ENCODE measurements around the gene GAS2. TPM values are rescaled to one million over a fixed set of nuclear protein-coding genes. Genes with fewer than 3 reads are reported as not detected.

GAS2 gene
- total RNA-seq, 1 donor: 0.90 TPM

DNA sequence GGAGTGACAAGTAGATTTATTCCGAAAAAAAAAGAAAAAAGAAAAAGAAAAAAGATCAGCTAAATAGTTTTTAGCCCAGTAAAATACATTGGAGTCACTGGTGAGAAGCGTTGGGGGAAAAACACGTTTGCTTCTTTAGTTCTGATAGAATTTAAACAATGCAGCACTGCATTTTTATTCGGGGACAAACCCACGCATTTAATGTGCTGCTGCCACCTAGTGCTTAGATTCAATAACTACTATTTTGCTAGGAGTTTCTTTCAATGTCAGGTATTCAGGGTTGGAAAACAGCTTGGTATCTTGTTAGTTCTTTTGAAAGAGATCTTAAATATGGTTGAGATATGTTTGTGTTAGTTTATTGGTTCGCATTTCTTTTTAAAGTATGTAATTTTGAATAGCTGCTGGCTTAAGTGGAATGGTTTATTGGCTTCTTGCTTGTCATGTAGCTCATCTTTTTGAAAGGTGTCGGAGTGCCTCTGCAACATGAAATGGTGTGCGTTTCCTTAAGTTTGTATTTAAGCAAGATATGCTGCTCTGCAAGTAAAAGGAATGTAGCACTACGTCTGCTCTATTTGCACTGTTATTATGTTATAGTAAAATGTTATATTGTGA is 121.2 kb downstream of the GAS2 start:
- peak; percentile 76 for DNase-seq (ENCODE audit: low read depth)
- H3K4me3 ChIP-seq (ENCODE audit: low read depth, low read length): no peak overlapping the region
- TF ChIP-seq, protein P1, sequence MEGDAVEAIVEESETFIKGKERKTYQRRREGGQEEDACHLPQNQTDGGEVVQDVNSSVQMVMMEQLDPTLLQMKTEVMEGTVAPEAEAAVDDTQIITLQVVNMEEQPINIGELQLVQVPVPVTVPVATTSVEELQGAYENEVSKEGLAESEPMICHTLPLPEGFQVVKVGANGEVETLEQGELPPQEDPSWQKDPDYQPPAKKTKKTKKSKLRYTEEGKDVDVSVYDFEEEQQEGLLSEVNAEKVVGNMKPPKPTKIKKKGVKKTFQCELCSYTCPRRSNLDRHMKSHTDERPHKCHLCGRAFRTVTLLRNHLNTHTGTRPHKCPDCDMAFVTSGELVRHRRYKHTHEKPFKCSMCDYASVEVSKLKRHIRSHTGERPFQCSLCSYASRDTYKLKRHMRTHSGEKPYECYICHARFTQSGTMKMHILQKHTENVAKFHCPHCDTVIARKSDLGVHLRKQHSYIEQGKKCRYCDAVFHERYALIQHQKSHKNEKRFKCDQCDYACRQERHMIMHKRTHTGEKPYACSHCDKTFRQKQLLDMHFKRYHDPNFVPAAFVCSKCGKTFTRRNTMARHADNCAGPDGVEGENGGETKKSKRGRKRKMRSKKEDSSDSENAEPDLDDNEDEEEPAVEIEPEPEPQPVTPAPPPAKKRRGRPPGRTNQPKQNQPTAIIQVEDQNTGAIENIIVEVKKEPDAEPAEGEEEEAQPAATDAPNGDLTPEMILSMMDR (IDR thresholded peaks at IDR 0.05; ENCODE audit: insufficient read depth, low read length): peak; percentile 70

DNA sequence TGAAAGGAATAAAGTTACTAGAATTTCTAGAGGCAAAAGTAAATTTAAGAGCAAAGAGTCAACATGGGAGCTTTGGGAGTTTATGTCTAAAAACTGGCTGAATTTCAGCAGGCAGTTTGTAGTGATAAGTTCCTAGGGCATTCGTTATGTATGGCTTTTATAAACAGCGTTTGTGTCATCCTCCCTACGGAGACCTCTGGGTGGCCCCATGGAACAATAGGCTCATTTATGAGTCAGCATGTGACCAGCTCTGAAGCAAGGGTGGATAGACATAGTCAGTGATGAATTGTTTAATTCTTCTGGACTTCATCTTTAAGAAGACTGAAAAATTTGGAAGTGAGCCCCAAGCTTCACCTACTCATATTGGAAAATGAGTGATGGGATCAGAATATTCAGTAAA is 126.1 kb downstream of the GAS2 start:
- TF ChIP-seq, protein P1 (IDR thresholded peaks at IDR 0.05; ENCODE audit: insufficient read depth, low read length): no peak
- H3K4me3 ChIP-seq (ENCODE audit: low read depth, low read length): no peak overlapping the region
- DNase-seq (ENCODE audit: low read depth): peak; percentile 82

DNA sequence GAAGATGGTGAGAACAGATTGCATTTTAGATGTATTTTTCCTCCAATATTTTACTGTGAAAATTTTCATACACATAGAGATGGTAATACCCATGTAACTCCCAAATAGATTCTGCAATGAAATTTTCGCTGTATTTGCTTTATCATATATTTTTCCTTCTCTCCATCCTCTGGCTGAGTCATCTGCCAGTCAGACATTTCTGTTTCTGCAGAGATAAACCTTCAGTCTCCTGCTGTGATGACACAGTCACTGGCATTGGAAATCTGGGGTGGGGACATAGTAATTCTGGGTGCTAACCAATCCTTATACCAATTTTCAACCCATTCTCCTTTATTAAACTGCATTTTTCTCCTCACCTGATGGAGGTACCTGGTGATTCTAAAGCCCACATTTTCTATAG is 129.5 kb downstream of the GAS2 start:
- TF ChIP-seq, protein P1 (IDR thresholded peaks at IDR 0.05; ENCODE audit: insufficient read depth, low read length): no peak
- no peak for DNase-seq (ENCODE audit: low read depth)
- no peak overlapping the region for H3K4me3 ChIP-seq (ENCODE audit: low read depth, low read length)

DNA sequence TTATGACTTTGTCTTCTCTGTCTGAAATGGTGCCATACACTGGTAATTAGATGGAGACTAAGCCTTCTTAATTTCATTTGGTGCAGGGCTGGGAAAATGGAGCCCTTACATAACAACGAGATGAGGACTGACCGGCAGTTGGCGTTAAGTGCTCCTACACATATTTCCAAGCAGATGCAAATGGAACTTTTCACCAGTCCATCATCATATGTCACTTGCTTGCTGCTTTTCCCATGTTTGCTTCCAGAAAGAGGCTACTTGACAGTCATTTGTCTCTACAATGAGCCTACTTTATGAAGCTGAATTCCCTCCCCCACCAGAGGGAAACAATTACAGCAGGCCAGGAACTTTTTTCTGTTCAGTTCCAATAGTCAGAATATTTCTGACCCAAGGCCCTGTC is 130.6 kb downstream of the GAS2 start:
- no peak overlapping the region for H3K4me3 ChIP-seq (ENCODE audit: low read depth, low read length)
- TF ChIP-seq, protein P1 (IDR thresholded peaks at IDR 0.05; ENCODE audit: insufficient read depth, low read length): no peak
- no peak for DNase-seq (ENCODE audit: low read depth)

DNA sequence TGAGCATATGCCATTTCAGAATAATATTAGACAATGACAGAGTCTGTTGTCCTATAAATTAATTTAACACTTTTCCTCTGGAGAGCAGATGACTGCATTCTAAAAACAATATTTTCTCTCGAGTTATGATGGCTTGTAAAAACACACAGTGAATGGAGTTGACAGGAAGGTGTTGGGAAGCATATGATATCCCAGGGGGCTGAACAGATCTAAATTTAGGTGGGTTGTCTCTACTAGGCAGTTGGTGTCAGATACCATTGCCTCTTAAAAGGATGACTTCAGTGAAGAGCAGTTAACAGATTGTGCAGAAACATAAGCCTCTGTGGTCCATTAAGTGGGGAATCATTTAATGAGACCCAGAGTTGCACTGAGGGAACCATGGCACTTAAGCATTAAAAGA is 132.5 kb downstream of the GAS2 start:
- no peak overlapping the region for H3K4me3 ChIP-seq (ENCODE audit: low read depth, low read length)
- TF ChIP-seq, protein P1 (IDR thresholded peaks at IDR 0.05; ENCODE audit: insufficient read depth, low read length): no peak
- DNase-seq (ENCODE audit: low read depth): no peak

DNA sequence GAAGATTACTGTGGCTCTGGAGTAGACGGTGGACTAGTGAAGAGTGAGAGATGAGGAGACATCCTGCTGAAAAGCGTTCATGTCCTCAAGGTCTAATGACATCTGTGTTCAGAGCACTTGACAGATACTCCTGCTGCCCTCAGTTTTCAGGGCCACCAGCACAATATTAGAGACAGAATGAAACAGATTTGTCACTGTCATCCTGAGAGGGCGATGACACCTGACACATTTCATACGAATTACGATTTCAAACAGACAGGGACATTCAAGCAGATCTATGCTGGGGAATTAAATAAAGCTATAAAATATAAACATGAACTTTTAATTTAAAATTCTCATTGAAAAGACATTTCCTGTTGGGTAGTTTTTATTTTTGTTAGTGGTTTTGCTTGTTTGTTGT is 134.1 kb downstream of the GAS2 start:
- TF ChIP-seq, protein P1 (IDR thresholded peaks at IDR 0.05; ENCODE audit: insufficient read depth, low read length): no peak
- no peak overlapping the region for H3K4me3 ChIP-seq (ENCODE audit: low read depth, low read length)
- DNase-seq (ENCODE audit: low read depth): no peak

DNA sequence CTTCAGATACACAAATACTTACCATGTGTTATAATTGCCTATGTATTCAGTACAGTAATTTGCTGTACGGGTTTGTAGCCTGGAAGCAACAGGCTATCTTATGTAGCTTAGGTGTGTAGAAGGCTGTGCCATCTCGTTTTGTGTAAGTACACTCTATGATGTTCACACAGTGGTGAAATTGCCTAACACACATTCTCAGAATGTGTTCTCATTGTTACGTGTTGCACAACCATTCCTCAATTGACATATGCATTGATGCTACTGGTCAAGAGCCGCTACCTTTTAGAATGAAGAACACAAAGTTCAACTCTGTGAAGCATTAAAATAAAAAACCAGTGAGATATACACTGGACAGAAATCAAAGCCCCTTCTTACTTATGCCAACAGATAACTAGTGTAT is 136.4 kb downstream of the GAS2 start:
- no peak overlapping the region for H3K4me3 ChIP-seq (ENCODE audit: low read depth, low read length)
- TF ChIP-seq, protein P1 (IDR thresholded peaks at IDR 0.05; ENCODE audit: insufficient read depth, low read length): no peak
- DNase-seq (ENCODE audit: low read depth): no peak

All from fibroblast of the aortic adventitia (primary cell).